ENCODE data around the gene PIWIL1. TPM values are rescaled to one million over a fixed set of nuclear protein-coding genes. Genes with fewer than 3 reads are reported as not detected.

Gene PIWIL1
- total and polyA plus RNA-seq, 2 experiments from 2014 or later = not detected

DNA sequence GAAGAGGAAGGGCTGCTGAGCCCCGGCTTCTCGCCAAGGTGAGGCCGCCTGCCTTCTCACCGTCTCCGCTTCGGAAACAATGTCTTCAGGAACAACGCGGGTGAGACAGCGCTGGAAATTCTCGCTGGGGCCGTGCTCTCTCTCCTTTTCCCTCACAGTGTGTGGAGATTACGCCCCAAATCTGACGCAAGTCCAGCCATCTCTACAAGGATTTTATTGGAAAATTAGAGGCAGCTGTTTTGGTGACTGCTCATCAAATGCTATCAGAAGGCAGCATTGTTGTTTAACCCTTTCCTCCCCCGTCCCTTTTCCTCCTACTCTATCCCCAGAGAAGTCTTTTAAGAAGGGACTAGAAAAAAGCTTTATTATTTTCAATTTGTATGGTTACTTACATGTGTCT is 53.5 kb downstream of the PIWIL1 start:
- Histone ChIP-seq H3K79me2 (replicated peaks; ENCODE audit: insufficient read depth) (no peaks in the 10 kb centered on the region), H3K9me2 (ENCODE audit: insufficient read depth) (no peaks in the 10 kb centered on the region), H4K20me1 (replicated peaks; ENCODE audit: insufficient read depth) (no peaks in the 10 kb centered on the region), H3K4me3 (no peak overlapping the region), H2AFZ (no peak overlapping the region), H3K27me3 (ENCODE audit: insufficient read depth) (no peaks in the 10 kb centered on the region), H3K4me1 (ENCODE audit: insufficient read depth) (no peaks in the 10 kb centered on the region), H3F3A (replicated peaks; ENCODE audit: low read depth) (no peaks in the 10 kb centered on the region), H3K4me2 (no peak overlapping the region), H3K36me3 (ENCODE audit: insufficient read depth) (no peaks in the 10 kb centered on the region; the same call in 1 of the 2 replicates), H3K27ac (ENCODE audit: low read depth) (no peak overlapping the region)
- H3K4me3 Mint-ChIP-seq = no peak overlapping the region
- peaks cover 5% of the 10 kb centered on the region for H3K27me3 Mint-ChIP-seq (ENCODE audit: insufficient read depth, low read depth, poor library complexity)
- no peaks in the 10 kb centered on the region for H3K4me1 Mint-ChIP-seq
- TF ChIP-seq CREB1 (CRISPR knock-in tag; IDR thresholded peaks at IDR 0.05; ENCODE audit: low read depth) (no peak), EZH2phosphoT487 (IDR thresholded peaks at IDR 0.05; ENCODE audit: unreplicated experiment) (no peak), EZH2 (IDR thresholded peaks at IDR 0.05; ENCODE audit: low read depth, unreplicated experiment) (no peak), POLR2AphosphoS5 (IDR thresholded peaks at IDR 0.05; ENCODE audit: low read depth) (no peak), ZNF114 (CRISPR knock-in tag; IDR thresholded peaks at IDR 0.05) (no peak), NANOG (IDR thresholded peaks at IDR 0.05; ENCODE audit: borderline replicate concordance) (no peak), JUNB (IDR thresholded peaks at IDR 0.05; ENCODE audit: unreplicated experiment) (no peak), ZNF331 (CRISPR knock-in tag; IDR thresholded peaks at IDR 0.05; ENCODE audit: low read depth) (no peak)
- TF ChIP-seq, protein P1, sequence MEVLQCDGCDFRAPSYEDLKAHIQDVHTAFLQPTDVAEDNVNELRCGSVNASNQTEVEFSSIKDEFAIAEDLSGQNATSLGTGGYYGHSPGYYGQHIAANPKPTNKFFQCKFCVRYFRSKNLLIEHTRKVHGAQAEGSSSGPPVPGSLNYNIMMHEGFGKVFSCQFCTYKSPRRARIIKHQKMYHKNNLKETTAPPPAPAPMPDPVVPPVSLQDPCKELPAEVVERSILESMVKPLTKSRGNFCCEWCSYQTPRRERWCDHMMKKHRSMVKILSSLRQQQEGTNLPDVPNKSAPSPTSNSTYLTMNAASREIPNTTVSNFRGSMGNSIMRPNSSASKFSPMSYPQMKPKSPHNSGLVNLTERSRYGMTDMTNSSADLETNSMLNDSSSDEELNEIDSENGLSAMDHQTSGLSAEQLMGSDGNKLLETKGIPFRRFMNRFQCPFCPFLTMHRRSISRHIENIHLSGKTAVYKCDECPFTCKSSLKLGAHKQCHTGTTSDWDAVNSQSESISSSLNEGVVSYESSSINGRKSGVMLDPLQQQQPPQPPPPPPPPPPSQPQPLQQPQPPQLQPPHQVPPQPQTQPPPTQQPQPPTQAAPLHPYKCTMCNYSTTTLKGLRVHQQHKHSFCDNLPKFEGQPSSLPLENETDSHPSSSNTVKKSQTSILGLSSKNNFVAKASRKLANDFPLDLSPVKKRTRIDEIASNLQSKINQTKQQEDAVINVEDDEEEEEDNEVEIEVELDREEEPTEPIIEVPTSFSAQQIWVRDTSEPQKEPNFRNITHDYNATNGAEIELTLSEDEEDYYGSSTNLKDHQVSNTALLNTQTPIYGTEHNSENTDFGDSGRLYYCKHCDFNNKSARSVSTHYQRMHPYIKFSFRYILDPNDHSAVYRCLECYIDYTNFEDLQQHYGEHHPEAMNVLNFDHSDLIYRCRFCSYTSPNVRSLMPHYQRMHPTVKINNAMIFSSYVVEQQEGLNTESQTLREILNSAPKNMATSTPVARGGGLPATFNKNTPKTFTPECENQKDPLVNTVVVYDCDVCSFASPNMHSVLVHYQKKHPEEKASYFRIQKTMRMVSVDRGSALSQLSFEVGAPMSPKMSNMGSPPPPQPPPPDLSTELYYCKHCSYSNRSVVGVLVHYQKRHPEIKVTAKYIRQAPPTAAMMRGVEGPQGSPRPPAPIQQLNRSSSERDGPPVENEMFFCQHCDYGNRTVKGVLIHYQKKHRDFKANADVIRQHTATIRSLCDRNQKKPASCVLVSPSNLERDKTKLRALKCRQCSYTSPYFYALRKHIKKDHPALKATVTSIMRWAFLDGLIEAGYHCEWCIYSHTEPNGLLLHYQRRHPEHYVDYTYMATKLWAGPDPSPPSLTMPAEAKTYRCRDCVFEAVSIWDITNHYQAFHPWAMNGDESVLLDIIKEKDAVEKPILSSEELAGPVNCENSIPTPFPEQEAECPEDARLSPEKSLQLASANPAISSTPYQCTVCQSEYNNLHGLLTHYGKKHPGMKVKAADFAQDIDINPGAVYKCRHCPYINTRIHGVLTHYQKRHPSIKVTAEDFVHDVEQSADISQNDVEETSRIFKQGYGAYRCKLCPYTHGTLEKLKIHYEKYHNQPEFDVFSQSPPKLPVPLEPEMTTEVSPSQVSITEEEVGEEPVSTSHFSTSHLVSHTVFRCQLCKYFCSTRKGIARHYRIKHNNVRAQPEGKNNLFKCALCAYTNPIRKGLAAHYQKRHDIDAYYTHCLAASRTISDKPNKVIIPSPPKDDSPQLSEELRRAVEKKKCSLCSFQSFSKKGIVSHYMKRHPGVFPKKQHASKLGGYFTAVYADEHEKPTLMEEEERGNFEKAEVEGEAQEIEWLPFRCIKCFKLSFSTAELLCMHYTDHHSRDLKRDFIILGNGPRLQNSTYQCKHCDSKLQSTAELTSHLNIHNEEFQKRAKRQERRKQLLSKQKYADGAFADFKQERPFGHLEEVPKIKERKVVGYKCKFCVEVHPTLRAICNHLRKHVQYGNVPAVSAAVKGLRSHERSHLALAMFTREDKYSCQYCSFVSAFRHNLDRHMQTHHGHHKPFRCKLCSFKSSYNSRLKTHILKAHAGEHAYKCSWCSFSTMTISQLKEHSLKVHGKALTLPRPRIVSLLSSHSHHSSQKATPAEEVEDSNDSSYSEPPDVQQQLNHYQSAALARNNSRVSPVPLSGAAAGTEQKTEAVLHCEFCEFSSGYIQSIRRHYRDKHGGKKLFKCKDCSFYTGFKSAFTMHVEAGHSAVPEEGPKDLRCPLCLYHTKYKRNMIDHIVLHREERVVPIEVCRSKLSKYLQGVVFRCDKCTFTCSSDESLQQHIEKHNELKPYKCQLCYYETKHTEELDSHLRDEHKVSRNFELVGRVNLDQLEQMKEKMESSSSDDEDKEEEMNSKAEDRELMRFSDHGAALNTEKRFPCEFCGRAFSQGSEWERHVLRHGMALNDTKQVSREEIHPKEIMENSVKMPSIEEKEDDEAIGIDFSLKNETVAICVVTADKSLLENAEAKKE (CRISPR knock-in tag; IDR thresholded peaks at IDR 0.05) = no peak
- no peak overlapping the region for H3K27ac Mint-ChIP-seq
- no peak for DNase-seq (ENCODE audit: low spot score)
- H3K36me3 Mint-ChIP-seq (ENCODE audit: low read depth) = peaks cover 35% of the 10 kb centered on the region
- H3K9me3 Mint-ChIP-seq = peaks cover 77% of the 10 kb centered on the region
- ATAC-seq = no peak
